HG03064 (cell line): ENCODE measurements around the gene SLIT3.

Experiments
- ATAC-seq: cut with Tn5 transposase; IDR thresholded peaks from one replicate; pipeline ENCODE4 v1.9.1; 2021; ENCODE audit warnings: low read depth; ENCODE audit not compliant: unreplicated experiment

SLIT3 gene

GRCh38 chr5:168793841-168794837, 506.8 kb downstream of the SLIT3 start:
- no peak for ATAC-seq

- no peak for ATAC-seq
Observed at GRCh38 chr5:168792678-168793077, 508.3 kb downstream of the SLIT3 start.

GRCh38 chr5:168790671-168791250, 510.2 kb downstream of the SLIT3 start:
- ATAC-seq: no peak

GRCh38 chr5:168790002-168790635, 510.8 kb downstream of the SLIT3 start:
- no peak for ATAC-seq

GRCh38 chr5:168788786-168789185, 512.2 kb downstream of the SLIT3 start:
- ATAC-seq: no peak

DNA sequence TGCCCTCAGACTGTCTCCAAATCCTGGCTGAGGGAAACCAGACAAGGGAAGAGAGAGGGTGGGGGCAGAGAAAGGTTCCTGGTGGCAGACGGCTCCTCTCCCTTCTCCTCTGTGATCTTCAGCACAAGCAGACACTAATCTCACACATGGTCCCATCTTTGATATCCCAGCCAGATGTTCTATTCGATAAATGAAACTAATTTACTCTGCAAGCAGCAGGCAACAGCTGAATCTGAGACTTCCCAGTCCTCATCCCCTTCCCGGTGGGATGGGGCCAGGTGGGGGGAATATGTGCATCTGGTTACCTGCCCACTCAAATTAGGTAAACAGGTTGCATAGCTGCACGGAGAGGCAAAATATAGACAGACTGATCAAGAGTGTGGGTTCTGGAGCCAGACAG, 512.8 kb downstream of the SLIT3 start:
- no peak for ATAC-seq

DNA sequence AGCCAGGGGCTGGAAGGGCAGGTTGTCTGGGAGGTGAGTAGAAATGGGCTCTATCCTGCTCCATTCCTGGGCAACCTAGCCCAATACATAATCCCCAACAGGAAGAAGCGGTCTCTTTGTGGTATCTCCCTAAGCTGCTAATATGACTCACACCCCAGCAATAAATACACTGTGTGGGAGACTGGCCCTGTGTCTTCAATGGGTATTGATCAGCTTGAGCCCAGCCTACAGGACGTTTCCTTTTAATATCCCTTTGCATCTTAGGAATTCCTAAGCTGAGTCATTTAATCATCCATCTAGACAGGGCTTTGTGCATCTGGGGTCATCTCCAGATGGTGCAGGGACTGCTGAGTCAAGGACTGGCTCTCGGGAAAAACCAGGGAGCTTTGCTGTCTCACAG, 514.8 kb downstream of the SLIT3 start:
- ATAC-seq: no peak

- no peak for ATAC-seq
Observed at GRCh38 chr5:168784454-168784853, 516.5 kb downstream of the SLIT3 start.

DNA sequence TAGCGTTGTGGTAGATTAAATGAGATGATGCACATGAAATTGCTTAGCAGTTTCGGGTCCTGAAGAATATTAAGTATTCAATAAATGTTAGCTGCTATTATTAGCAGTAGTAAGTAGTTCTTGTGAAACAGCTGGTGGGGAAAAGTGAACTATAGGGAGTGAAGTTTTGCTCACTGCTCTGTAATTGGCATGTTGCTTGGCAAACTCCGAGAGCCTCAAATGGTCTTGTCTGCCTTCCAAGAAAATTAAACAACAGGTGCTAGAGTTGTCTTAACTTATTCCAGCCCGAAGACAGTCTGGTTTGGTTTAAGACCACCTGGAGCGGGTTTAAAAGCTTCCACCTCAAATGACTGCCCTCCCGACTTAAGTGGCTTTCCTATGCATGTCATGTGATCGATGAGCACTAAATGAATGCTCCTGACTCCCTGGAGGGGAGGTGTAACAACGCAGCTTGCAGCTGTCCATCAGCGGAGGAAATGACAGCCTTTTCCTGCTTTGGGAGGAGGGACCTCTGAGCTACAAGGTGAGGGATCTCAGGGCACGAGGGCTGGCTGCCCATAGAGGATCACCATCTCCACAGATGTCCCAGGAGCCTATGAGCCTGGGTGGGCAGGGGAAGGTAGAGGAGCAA, 518.9 kb downstream of the SLIT3 start:
- ATAC-seq: no peak

DNA sequence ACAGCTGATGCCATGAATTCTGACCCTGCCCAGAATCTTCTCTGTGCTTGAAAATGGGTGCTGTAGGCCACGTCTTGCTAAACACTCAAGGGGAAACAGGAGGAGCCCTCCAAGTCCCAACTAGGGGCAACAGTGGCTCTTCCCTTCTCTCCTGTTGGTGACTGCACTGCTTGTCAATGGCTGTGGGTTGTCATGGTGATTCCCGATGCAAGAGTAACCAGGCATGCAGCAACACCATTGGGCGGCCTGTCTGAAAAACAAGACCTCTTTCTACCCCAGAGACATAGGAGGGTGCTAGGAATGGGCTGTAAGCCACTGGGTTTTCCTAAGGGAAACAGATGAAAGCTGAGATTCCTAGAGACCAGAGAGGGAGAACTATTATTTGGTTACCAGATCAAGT, 520.1 kb downstream of the SLIT3 start:
- ATAC-seq: no peak

DNA sequence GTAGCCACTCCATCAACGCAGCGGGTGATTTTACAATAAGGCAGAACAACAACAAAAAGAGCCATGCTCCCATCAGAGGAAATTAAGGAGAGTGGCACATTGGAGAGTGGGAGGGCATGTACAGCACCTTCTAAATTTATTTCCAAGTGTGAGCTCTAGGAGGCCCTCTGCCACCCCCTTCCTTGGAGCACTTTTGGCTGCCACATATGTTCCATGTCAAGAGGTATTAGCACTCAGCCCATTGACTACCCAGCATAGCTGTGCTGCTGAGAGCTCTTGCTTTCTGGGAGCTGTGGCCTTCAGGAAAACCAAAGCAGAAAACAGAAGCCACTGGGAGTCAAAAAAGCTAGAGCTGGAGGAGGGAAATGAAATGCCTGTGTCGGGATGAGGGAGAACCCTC, 521.6 kb downstream of the SLIT3 start:
- ATAC-seq: no peak

DNA sequence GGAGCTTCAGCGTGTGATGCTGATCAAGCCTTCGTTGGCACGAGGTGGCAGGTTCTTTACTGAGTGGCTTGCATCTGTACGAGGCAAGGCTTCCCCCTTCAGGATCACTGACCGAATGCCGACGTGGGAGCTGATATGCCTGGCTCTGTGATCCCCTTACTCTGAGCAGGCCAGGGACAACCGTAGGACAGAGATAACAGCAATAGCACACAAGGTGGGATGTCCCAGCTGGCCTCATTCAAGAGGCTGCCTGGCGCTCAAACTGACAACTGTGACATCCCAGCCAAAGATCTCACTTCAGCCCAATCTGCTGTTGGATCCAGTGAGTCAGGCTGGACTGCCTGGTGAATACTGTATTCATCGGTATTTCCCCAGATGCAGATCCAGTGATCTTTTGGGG, 522.4 kb downstream of the SLIT3 start:
- no peak for ATAC-seq

- ATAC-seq: no peak
Observed at GRCh38 chr5:168777651-168778050, 523.3 kb downstream of the SLIT3 start.

DNA sequence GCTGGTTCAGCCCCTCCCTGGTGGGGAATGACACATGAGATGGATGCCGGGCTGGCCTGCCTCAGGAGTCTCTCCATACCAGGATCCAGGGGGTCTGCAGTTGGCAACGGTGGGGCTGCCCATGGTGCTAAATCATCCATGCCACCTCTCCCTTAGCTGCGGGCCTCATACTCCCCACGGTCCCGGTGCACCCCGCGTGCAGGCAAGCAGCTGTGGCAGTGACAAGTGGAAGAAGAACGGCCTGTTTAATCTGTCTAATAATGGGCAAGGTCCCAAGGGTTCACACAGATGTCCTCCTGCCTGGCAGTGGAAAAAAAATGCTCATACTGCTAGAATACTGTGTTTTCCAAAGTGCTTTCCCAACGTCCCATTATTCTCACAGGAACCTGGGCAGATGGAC, 524.9 kb downstream of the SLIT3 start:
- ATAC-seq: no peak

DNA sequence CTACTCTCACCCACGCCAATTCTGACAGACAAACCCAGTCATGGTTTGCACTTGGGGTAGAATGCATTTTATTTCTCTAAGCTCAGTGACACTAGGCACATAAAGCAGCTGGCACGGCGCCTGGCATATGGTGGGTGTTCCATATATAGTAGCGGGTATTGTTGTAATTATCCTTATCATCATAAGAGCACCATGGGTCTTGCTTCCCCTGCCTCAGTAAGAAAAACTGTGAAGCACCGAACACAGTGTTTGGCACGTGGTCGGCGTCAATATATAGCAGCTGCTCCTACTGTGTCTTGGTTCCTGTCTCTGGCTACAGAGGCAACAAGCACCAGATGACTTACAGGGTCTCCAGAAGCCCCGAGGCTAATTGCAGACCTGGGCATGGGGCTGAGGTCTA, 527.7 kb downstream of the SLIT3 start:
- ATAC-seq: no peak

GRCh38 chr5:168772316-168772961, 528.5 kb downstream of the SLIT3 start:
- ATAC-seq: no peak

DNA sequence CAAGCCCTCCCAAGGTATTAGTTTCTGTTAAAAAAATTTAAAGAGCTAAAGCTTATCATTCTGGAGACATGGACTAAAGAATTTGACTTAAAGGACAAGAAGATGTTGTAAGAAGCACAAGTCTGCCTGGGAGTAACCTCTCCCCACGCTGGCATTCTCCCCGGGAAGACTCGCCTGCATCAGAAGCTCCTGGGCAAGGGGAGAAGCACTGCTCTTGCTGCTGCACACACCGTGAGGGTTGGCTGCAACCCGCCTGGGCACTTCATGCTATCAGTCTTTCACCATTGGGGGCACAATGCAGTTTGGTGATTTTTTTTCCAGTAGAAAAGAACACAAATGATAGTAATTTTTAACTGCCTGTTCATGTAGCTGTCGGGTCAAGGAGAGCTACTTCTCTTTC, 529.3 kb downstream of the SLIT3 start:
- no peak for ATAC-seq

GRCh38 chr5:168770996-168771395, 529.9 kb downstream of the SLIT3 start:
- ATAC-seq: no peak

DNA sequence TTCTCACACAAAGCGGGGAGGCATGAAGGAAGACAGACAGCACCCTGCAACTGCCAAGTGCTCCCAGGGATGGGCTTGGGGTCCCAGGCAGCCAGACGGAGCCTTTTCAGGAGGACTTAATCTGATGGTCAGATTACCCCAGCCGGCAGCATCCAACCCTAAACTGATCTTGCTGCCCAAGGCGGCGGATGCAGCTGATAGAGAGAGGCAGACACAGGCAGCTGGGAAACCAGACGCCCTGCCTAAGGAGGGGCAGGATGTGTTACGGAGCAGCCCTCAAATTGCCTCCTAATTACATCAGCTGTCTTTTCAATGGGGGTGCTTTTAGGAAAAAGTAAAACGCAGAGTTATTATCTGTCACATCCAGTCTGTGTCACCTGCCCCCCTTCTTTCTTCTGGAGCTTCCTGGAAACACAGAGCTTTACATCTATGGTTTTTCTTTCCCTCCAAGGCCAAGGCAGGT, 530.9 kb downstream of the SLIT3 start:
- no peak for ATAC-seq

GRCh38 chr5:168768172-168768571, 532.8 kb downstream of the SLIT3 start:
- ATAC-seq: no peak

- no peak for ATAC-seq
Observed at GRCh38 chr5:168766426-168766700, 534.6 kb downstream of the SLIT3 start.
